ENCODE results near the gene KDSR. TPM values are rescaled to one million over a fixed set of nuclear protein-coding genes. Genes with fewer than 3 reads are reported as not detected.

The KDSR gene
- total RNA-seq, 4 donors from 2014 or later, result 11.2 to 18.6 (median 14.4) TPM

DNA sequence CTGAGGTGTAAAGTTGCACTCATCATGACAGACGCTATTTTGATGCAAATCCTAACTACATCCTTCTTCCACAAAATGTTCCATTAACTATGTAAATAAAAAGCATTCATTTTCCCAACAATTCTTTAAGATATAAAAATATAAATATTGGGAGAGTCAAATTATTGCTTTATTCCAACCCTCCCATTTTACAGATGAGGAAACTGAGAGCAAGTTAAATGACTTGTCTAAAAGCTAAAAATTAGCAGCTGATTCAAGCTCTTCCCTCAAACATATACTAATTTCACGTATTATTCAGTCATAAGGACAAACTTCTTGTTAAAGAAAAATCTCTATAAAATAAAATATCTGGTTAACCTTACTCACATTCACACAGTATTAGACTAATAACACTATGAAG is 16.8 kb downstream of the KDSR start:
- TF ChIP-seq, protein P1, sequence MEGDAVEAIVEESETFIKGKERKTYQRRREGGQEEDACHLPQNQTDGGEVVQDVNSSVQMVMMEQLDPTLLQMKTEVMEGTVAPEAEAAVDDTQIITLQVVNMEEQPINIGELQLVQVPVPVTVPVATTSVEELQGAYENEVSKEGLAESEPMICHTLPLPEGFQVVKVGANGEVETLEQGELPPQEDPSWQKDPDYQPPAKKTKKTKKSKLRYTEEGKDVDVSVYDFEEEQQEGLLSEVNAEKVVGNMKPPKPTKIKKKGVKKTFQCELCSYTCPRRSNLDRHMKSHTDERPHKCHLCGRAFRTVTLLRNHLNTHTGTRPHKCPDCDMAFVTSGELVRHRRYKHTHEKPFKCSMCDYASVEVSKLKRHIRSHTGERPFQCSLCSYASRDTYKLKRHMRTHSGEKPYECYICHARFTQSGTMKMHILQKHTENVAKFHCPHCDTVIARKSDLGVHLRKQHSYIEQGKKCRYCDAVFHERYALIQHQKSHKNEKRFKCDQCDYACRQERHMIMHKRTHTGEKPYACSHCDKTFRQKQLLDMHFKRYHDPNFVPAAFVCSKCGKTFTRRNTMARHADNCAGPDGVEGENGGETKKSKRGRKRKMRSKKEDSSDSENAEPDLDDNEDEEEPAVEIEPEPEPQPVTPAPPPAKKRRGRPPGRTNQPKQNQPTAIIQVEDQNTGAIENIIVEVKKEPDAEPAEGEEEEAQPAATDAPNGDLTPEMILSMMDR (IDR thresholded peaks at IDR 0.05 in 4 of 5, conservative IDR thresholded peaks at IDR 0.05 in 1 of 5), result no peak
- no peak for TF ChIP-seq POLR2A (IDR thresholded peaks at IDR 0.05)
- H3K4me3 ChIP-seq, result no peak overlapping the region
- intact Hi-C loops (cut with DNase I; ENCODE audit: low total_unique reads), result no loop called here
- H3K9me3 ChIP-seq, result no peaks in the 10 kb centered on the region
- peaks cover 8 to 77% of the 10 kb centered on the region in 2 donors for H3K36me3 ChIP-seq
- no peak overlapping the region for H3K27ac ChIP-seq
- in situ Hi-C loops (cut with MboI; ENCODE audit: low sequenced_read_pairs in 4 of 4), result no loop called here
- H3K4me1 ChIP-seq, result peaks cover 14 to 15% of the 10 kb centered on the region in 2 donors
- DNase-seq (no peak), ATAC-seq (no peak)
- H3K27me3 ChIP-seq, result no peaks in the 10 kb centered on the region

DNA sequence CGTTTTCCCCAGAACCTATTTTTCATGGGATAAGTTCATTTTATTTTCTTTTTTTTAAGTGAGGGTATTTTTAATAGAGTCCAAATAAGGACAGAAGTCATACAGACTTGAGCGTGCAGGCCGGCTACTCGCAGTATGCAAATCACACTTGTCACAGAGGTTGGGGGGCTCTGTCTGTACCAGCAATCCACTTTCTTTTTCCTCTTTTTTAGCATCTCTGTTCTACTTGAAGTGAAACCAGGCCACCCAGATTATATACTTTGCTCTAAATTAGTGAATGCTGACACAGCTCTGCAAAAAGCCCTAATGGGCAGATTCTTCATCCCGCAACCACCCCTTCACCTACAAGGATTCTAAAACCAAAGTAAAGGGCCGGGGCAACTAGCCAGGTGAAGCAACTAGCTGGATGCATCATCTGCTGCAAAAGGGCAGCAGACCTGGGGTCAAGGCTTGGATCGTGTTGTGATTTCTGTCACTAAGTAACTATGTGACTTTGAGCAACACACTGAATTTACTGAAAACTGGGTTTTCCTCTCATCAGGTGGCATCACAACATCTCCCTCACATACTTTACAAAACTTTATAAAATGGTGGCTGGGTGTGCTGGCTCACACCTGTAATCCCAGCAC is 18.4 kb downstream of the KDSR start:
- Histone ChIP-seq H3K36me3 (peaks cover 5 to 69% of the 10 kb centered on the region in 2 donors), H3K27me3 (no peaks in the 10 kb centered on the region), H3K9me3 (no peaks in the 10 kb centered on the region), H3K27ac (no peak overlapping the region), H3K4me3 (no peak overlapping the region), H3K4me1 (peaks cover 17 to 20% of the 10 kb centered on the region in 2 donors)
- no peak for DNase-seq
- ATAC-seq, result no peak
- intact Hi-C loops (cut with DNase I; ENCODE audit: low total_unique reads) (no loop called here), in situ Hi-C loops (cut with MboI; ENCODE audit: low sequenced_read_pairs in 4 of 4) (loop anchor here in 2 of 4 donors (10.0 to 25.0 kb wide), 3 partner anchors 86 to 636 kb away; partner anchors contain the start of gene PHLPP1 (in 1 of the 2))
- TF ChIP-seq, protein P1 (IDR thresholded peaks at IDR 0.05 in 4 of 5, conservative IDR thresholded peaks at IDR 0.05 in 1 of 5), result no peak
- TF ChIP-seq POLR2A (IDR thresholded peaks at IDR 0.05), result no peak

DNA sequence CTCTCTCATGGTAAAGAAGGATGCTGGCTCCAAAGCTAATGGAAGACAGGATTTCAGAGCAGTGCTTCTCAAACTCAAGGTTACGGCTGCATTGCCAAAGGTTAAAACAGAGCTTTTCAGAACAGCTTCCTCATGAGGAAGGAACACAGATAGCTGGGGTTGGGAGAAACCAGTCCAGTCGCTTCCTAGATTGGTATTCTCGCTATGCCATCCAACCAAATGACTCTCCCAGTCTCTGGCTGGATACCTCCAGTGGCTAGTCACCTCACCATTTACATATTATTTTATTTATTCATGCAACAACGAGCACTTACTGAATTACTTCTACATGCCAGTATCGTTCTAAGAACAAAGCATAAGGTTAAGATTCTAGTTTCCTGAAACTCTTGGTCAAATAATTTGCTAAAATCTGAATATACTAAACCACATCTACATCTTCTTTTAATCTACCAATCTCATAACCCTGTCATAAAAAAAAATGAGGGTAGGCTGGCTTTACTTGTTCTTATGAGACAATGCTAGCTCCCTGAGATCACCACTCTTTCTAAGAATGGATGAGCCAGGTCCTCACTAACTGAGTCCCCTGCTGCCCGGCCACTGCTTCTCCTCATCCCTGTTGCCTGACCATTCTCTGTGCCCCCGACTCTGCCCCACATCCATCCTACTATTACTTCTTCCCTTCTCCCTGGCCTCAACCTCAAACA is 20.4 kb downstream of the KDSR start:
- in situ Hi-C loops (cut with MboI; ENCODE audit: low sequenced_read_pairs in 4 of 4), result loop anchor here in 2 of 4 donors (10.0 to 25.0 kb wide), 3 partner anchors 88 to 634 kb away; partner anchors contain the start of gene PHLPP1 (in 1 of the 2)
- ATAC-seq, result peak in 1 of 2 donors; percentile 30
- TF ChIP-seq, protein P1 (IDR thresholded peaks at IDR 0.05 in 4 of 5, conservative IDR thresholded peaks at IDR 0.05 in 1 of 5), result no peak
- TF ChIP-seq POLR2A (IDR thresholded peaks at IDR 0.05), result no peak

DNA sequence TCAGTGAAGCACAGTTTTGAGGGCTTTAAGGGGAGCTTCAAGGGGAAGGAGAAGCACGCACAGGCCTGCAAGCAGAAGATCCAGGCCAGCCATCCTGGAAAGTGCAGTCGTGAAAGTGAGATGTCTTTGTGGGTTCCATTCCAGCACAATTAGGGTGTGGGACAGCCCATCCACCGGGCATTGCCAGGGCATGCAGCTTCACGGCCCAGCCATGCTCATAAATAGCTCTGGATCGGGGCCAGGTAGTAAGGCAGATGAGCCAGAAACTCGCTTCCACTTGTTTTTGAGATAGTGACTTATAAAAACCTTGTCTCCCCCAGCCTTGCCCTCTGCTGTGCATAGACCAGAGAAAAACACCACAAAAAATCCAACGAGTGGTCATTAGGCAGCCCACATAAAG is 21.0 kb downstream of the KDSR start:
- peak overlapping the region in 2 of 4 donors; percentile 41 to 53 for H3K27ac ChIP-seq
- ATAC-seq (no peak), DNase-seq (peak in 1 of 2 donors; percentile 26)
- H3K27me3 ChIP-seq, result no peaks in the 10 kb centered on the region
- H3K4me3 ChIP-seq, result no peak overlapping the region
- H3K4me1 ChIP-seq, result peaks cover 17 to 20% of the 10 kb centered on the region in 2 donors
- in situ Hi-C loops (cut with MboI; ENCODE audit: low sequenced_read_pairs in 4 of 4), result loop anchor here in 2 of 4 donors (10.0 to 25.0 kb wide), 3 partner anchors 89 to 634 kb away; partner anchors contain the start of gene PHLPP1 (in 1 of the 2)
- H3K36me3 ChIP-seq, result peaks cover 5 to 70% of the 10 kb centered on the region in 2 donors
- intact Hi-C loops (cut with DNase I; ENCODE audit: low total_unique reads), result no loop called here
- TF ChIP-seq POLR2A (IDR thresholded peaks at IDR 0.05), result no peak
- no peaks in the 10 kb centered on the region for H3K9me3 ChIP-seq

More for the DNA sequence above, 20.4 kb downstream of the KDSR start:
- Histone ChIP-seq H3K4me3 (no peak overlapping the region), H3K4me1 (peaks cover 17 to 20% of the 10 kb centered on the region in 2 donors), H3K27ac (peak overlapping the region in 2 of 4 donors; percentile 41 to 53), H3K36me3 (peaks cover 5 to 70% of the 10 kb centered on the region in 2 donors), H3K9me3 (no peaks in the 10 kb centered on the region), H3K27me3 (no peaks in the 10 kb centered on the region)
- intact Hi-C loops (cut with DNase I; ENCODE audit: low total_unique reads), result no loop called here
- no peak for DNase-seq

DNA sequence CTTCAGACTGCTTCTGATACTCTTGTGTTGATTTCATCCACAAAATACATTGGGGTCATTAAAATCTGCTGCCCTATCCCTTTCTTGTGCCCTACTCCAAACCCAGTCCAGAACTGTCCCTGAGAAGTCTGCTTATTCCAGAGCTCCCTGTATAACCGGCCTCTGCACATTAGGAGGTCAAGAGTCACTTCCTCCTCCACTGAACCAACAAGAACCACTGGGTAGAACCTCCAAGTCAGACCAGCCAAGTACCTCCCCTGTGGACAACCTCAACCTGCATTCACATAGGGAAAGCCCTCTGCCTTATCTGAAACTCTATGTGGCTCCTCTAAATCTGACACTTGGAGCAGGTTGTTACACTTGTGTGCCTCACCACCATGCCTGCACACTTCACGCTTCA is 22.1 kb downstream of the KDSR start:
- no peaks in the 10 kb centered on the region for H3K27me3 ChIP-seq
- intact Hi-C loops (cut with DNase I; ENCODE audit: low total_unique reads) (no loop called here), in situ Hi-C loops (cut with MboI; ENCODE audit: low sequenced_read_pairs in 4 of 4) (loop anchor here in 3 of 4 donors (5.0 to 25.0 kb wide), 4 partner anchors 90 to 633 kb away; partner anchors contain the start of gene PHLPP1 (in 1 of the 3))
- H3K9me3 ChIP-seq, result no peaks in the 10 kb centered on the region
- peaks cover 0 to 67% of the 10 kb centered on the region in 2 donors for H3K36me3 ChIP-seq
- no peak overlapping the region for H3K4me3 ChIP-seq
- DNase-seq (no peak), ATAC-seq (no peak)
- no peak overlapping the region for H3K27ac ChIP-seq
- H3K4me1 ChIP-seq, result peaks cover 17 to 20% of the 10 kb centered on the region in 2 donors
- TF ChIP-seq, protein P1 (IDR thresholded peaks at IDR 0.05 in 4 of 5, conservative IDR thresholded peaks at IDR 0.05 in 1 of 5), result no peak
- TF ChIP-seq POLR2A (IDR thresholded peaks at IDR 0.05), result no peak

Data from gastrocnemius medialis (tissue), 4 donors.